ENCODE data around the gene PCYT1B. TPM values are rescaled to one million over a fixed set of nuclear protein-coding genes. Genes with fewer than 3 reads are reported as not detected.
A peak's percentile ranks its signal among the peaks of the same experiment; 100 is the strongest.
"Not testable (repeated sequence)": the region's sequence is repeated elsewhere in the genome, so short reads cannot be mapped to it uniquely, and the experiment has no call there.

The PCYT1B gene
- total RNA-seq, 2 experiments from 2014 or later = 0.43 to 0.44 TPM

DNA sequence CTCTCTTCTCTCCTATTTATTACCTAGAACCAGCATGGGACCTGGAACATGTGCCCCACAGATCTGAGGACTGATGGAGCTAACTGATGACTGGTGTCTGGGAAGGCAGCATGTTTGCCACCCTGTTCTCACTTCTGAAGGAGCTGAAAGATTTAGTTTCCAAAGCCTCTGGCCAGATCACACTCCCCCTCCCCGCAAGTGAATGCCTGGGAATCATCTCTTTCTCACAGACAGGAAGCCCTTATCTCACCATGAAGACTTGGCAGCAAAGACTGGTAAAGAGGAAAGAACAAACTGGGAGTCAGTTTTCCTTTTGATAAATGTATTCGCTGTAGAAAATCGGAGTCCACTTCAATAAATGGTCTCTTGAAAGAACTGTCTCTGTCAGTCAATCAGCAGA, 21.0 kb upstream of the PCYT1B start:
- ChIA-PET CTCF (no interaction called here), POLR2A (no interaction called here)
- Mint-ChIP-seq H3K27me3 (no peaks in the 10 kb centered on the region), H3K27ac (no peak overlapping the region), H3K4me1 (no peaks in the 10 kb centered on the region), H3K36me3 (ENCODE audit: low read depth) (no peaks in the 10 kb centered on the region), H3K9me3 (ENCODE audit: low read depth) (no peaks in the 10 kb centered on the region), H3K4me3 (no peak overlapping the region)
- intact Hi-C loops (cut with DNase I, micrococcal nuclease) = no loop called here
- no peak for ATAC-seq
- DNase-seq = no peak

DNA sequence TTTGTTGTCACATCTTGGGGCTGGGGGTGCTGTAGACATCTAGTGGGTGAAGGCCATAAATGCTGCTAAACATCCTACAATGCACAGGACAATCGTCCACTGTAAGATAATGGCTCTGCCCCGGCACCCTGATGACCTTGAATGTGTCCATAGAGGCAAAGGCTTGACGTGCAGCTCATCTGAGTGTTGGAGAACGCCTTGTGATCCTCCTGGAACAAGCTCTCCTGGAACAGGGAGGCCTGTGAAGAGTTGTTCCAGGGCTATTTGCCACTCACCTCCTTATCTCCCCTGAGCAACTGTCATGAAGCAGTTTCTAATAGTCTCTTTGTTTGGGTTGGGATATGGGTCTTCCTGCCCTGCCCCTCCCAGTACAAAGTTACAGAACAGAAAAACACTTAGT, 15.2 kb upstream of the PCYT1B start:
- ChIA-PET POLR2A (no interaction called here), CTCF (no interaction called here)
- no peak overlapping the region for H3K27ac Mint-ChIP-seq
- intact Hi-C loops (cut with DNase I, micrococcal nuclease) = no loop called here
- ATAC-seq (no peak), DNase-seq (no peak)
- no peaks in the 10 kb centered on the region for H3K27me3 Mint-ChIP-seq
- no peaks in the 10 kb centered on the region for H3K36me3 Mint-ChIP-seq (ENCODE audit: low read depth)
- H3K4me3 Mint-ChIP-seq = no peak overlapping the region
- no peaks in the 10 kb centered on the region for H3K4me1 Mint-ChIP-seq
- no peaks in the 10 kb centered on the region for H3K9me3 Mint-ChIP-seq (ENCODE audit: low read depth)

DNA sequence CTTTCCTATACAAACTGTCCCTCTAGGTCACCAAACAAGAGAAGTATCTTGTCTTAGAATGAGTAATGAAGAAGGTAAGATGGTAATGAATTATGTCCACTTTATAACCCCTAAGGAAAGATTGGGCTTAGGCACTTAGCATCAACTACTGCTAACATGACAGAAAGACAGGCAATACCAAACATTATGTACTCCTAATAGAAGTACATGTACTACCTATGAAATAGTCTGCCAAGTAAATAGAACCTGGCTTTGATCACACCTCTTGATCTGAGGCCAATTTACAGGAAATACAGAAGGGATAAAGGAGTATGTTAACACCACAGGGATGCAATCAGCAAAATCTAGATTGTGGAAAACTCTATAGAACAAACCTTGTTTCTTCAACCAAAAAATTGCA, 14.1 kb upstream of the PCYT1B start:
- Mint-ChIP-seq H3K9me3 (ENCODE audit: low read depth) (no peaks in the 10 kb centered on the region), H3K27ac (no peak overlapping the region), H3K27me3 (no peaks in the 10 kb centered on the region), H3K36me3 (ENCODE audit: low read depth) (no peaks in the 10 kb centered on the region), H3K4me3 (no peak overlapping the region), H3K4me1 (no peaks in the 10 kb centered on the region)
- DNase-seq (no peak), ATAC-seq (no peak)
- ChIA-PET CTCF (no interaction called here), POLR2A (no interaction called here)
- intact Hi-C loops (cut with DNase I, micrococcal nuclease) = no loop called here

DNA sequence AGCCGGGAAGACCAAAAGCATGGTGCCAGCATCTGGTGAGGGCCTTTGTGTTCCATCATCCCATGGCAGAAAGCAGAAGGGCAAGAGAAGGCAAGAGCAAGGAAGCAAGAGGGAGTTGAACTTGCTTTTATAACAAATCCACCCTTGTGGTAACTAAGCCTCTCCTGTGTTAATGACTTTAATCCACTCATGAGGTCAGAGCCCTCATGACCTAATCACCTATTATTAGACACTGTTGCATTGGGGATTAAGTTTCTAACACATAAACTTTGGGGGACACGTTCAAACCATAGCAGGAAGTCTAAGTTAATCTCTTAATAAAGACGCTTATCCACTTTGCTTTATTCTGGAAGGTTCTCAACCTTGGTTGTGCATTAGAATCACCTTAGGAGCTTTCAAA, 12.5 kb upstream of the PCYT1B start:
- Mint-ChIP-seq H3K4me3 (no peak overlapping the region), H3K4me1 (no peaks in the 10 kb centered on the region), H3K36me3 (ENCODE audit: low read depth) (no peaks in the 10 kb centered on the region), H3K27me3 (no peaks in the 10 kb centered on the region), H3K27ac (no peak overlapping the region), H3K9me3 (ENCODE audit: low read depth) (no peaks in the 10 kb centered on the region)
- ChIA-PET POLR2A (no interaction called here), CTCF (no interaction called here)
- ATAC-seq (no peak), DNase-seq (no peak)
- intact Hi-C loops (cut with DNase I, micrococcal nuclease) = no loop called here

DNA sequence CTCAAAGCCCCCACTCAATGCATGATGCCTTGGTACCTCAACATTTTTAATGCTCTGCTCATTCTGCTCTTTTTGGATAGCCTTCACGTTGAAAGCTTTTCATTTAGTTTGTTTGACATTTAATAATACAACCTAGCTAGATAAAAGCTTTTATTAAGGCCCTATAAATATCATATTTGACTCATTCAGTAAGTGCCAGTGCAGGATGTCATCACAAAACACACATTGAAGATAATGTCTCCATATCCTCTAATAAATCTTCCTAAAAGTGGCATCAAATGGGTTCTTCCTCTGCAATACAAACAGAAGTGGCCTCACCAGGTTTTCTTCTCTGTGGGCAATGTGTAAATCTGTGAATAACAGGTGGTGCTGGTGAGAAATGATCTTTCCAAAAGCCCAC, 12.0 kb upstream of the PCYT1B start:
- CTCF ChIA-PET = no interaction called here
- Mint-ChIP-seq H3K27ac (no peak overlapping the region), H3K4me3 (no peak overlapping the region), H3K27me3 (no peaks in the 10 kb centered on the region), H3K36me3 (ENCODE audit: low read depth) (no peaks in the 10 kb centered on the region), H3K4me1 (no peaks in the 10 kb centered on the region), H3K9me3 (ENCODE audit: low read depth) (no peaks in the 10 kb centered on the region)
- POLR2A ChIA-PET = no interaction called here
- no peak for DNase-seq
- ATAC-seq = no peak
- intact Hi-C loops (cut with DNase I, micrococcal nuclease) = no loop called here

DNA sequence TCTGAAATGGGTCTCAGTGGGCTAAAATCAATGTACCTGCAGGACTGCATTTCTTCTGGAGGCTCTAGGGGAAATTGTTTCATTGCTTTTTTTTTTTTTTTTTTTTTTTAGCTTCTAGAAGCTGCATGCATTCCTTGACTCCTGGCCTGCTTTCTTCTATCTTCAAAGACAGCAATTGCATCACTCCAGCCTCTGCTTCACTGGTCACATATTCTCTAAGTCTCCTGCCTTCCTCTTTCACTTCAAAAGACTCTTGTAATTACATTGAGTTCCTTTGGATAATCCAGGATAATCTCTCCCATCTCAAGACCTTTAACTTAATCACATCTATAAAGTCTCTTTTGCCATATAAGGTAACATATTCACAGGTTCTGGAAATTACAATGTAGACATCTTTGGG, 11.3 kb upstream of the PCYT1B start:
- ChIA-PET POLR2A (no interaction called here), CTCF (no interaction called here)
- Mint-ChIP-seq H3K4me3 (no peak overlapping the region), H3K9me3 (ENCODE audit: low read depth) (no peaks in the 10 kb centered on the region), H3K27ac (no peak overlapping the region), H3K36me3 (ENCODE audit: low read depth) (no peaks in the 10 kb centered on the region), H3K27me3 (peaks cover under 1% of the 10 kb centered on the region), H3K4me1 (no peaks in the 10 kb centered on the region)
- intact Hi-C loops (cut with DNase I, micrococcal nuclease) = no loop called here
- no peak for DNase-seq
- ATAC-seq = no peak

DNA sequence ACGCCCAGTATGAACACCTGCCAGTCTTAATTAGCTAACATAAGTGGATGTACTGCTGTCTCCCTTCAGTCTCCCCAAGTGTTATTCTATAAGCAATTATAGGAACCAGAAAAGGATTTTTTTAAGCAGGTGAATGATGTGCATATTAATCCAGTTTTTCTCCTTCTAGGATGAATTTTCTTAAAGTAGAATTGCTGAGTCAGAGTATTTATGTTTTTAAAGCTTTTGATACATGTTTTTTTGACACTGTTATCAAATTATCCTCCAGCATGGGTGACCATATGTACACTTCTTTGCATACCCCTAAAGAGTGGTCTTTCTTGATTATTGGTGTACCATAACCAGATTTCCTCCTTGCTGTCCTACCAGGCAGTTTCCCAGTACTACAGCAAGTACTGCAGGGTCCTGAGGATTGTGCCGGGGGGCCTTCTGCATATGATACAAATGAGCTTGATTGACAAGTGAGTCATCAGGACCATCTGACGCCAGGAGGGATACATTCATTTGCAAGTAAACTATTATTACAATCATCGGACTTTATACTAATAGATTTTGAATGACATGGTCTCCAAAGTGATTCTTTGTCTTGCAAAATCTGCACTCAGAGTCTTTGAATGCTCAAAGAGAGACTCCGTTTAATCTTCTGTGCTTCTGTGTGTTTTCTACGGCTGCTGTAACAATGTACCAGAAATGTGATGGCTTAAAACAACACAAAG, 10.7 kb upstream of the PCYT1B start:
- no peak overlapping the region for H3K4me3 Mint-ChIP-seq
- no peaks in the 10 kb centered on the region for H3K36me3 Mint-ChIP-seq (ENCODE audit: low read depth)
- H3K4me1 Mint-ChIP-seq = no peaks in the 10 kb centered on the region
- ATAC-seq = no peak
- intact Hi-C loops (cut with DNase I, micrococcal nuclease) = no loop called here
- peaks cover 2% of the 10 kb centered on the region for H3K27me3 Mint-ChIP-seq
- no peaks in the 10 kb centered on the region for H3K9me3 Mint-ChIP-seq (ENCODE audit: low read depth)
- CTCF ChIA-PET = no interaction called here
- DNase-seq = no peak
- no peak overlapping the region for H3K27ac Mint-ChIP-seq
- POLR2A ChIA-PET = no interaction called here

DNA sequence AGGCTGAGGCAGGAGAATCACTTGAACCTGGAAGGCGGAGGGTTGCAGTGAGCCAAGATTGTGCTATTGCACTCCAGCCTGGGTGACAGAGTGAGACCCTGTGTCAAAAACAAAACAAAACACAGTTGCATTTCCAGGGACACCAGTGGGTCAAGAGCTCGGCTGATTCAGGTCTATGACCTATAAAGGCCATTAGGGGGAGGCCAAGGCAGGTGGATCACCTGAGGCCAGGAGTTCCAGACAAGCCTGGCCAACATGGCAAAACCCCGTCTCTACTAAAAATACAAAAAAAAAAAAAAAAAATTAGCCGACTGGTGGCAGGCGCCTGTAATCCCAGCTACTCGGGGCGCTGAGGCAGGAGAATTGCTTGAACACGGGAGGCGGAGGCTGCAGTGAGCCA, 8.5 kb upstream of the PCYT1B start:
- H3K36me3 Mint-ChIP-seq (ENCODE audit: low read depth); POLR2A ChIA-PET; H3K27me3 Mint-ChIP-seq; H3K27ac Mint-ChIP-seq; H3K4me3 Mint-ChIP-seq; H3K4me1 Mint-ChIP-seq; H3K9me3 Mint-ChIP-seq (ENCODE audit: low read depth); intact Hi-C loops (cut with DNase I, micrococcal nuclease); ATAC-seq; DNase-seq: not testable (repeated sequence)
- CTCF ChIA-PET = interaction anchor here (1.0 kb wide), 2 partner anchors 10 to 21 kb away, joined by 3 to 4 read pairs; no protein-coding TSS in a partner anchor

DNA sequence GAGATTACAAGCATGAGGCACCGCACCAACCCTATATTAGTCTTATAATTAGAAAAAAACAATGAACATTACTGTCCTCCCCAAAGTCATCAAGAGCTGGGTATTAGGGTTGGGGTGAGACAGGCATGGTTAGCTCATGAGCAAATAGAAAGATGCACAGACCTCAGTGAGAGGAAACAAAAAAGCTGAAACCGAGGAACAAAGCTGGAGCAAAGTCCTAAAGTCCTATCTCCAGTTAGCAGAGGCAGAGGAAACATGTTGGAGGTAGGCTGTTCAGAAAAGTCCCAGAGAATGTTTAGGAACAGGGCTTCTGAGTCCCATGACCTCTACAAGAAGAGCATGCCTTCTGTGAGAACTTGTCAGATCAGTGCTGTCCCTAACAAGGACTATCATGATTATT, 4.6 kb upstream of the PCYT1B start:
- CTCF ChIA-PET = no interaction called here
- intact Hi-C loops (cut with DNase I, micrococcal nuclease) = no loop called here
- Mint-ChIP-seq H3K36me3 (ENCODE audit: low read depth) (no peaks in the 10 kb centered on the region), H3K4me3 (no peak overlapping the region), H3K27ac (no peak overlapping the region), H3K9me3 (ENCODE audit: low read depth) (no peaks in the 10 kb centered on the region), H3K4me1 (peaks cover 9% of the 10 kb centered on the region), H3K27me3 (peaks cover 10% of the 10 kb centered on the region)
- ATAC-seq (no peak), DNase-seq (no peak)
- POLR2A ChIA-PET = no interaction called here

DNA sequence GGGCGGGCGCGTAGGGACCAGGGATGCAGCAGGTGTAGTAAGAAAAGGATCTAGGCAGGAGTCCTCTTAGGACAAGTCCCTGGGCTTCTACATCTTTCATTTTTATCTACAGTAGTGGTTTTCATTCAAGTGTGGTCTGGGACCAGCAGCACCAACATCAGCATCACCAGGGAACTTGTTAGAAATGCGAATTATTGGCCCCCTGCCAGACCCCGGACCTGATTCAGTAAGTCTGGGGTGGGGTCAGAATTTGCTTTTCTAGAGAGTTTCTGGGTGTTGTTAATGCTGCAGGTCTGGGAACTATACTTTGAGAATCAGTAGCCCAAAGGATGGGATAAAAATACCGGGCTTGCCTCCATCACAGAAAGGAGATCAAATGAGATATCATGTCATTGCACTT, 1.3 kb upstream of the PCYT1B start:
- H3K36me3 Mint-ChIP-seq (ENCODE audit: low read depth) = no peaks in the 10 kb centered on the region
- H3K27ac Mint-ChIP-seq = no peak overlapping the region
- no peak for DNase-seq
- ATAC-seq = no peak
- POLR2A ChIA-PET = no interaction called here
- H3K4me1 Mint-ChIP-seq = peaks cover 17% of the 10 kb centered on the region
- CTCF ChIA-PET = no interaction called here
- H3K27me3 Mint-ChIP-seq = peaks cover 14% of the 10 kb centered on the region
- intact Hi-C loops (cut with DNase I, micrococcal nuclease) = loop anchor here in 1 of 2 experiments (10.0 kb wide), 1 partner anchor 366 kb away; the partner anchor contains the start of gene ARX
- H3K9me3 Mint-ChIP-seq (ENCODE audit: low read depth) = no peaks in the 10 kb centered on the region
- H3K4me3 Mint-ChIP-seq = no peak overlapping the region

DNA sequence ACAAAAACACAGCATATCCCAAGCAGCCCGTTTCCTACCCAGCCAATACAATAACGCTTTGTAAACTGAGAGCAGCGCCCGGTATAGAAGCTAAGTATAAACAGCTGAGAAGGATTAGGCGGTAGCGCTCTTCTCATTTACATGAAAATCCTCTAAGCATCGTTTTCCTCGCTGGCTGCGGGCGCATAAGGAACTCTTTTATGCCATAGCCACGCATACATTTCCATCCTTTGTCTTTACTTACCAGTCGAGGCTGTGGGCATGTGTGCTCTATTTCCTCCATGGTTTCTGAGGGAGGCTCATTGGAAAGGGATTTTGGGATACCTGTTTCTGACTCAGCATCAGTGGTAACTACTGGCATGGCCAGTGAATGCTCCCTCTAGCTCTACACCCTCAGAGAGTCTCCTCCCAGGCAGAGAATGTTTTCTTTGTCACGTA, 383 bp downstream of the PCYT1B start:
- Mint-ChIP-seq H3K27me3 (peaks cover 12% of the 10 kb centered on the region), H3K36me3 (ENCODE audit: low read depth) (no peaks in the 10 kb centered on the region), H3K4me3 (peak overlapping the region; percentile 59), H3K4me1 (peaks cover 22% of the 10 kb centered on the region), H3K27ac (no peak overlapping the region), H3K9me3 (ENCODE audit: low read depth) (no peaks in the 10 kb centered on the region)
- ChIA-PET CTCF (interaction anchor here (0.6 to 1.5 kb wide), 2 partner anchors 30 to 120 kb away, joined by 3 to 4 read pairs; no protein-coding TSS in a partner anchor), POLR2A (no interaction called here)
- DNase-seq = no peak
- peak; percentile 45 for ATAC-seq
- intact Hi-C loops (cut with DNase I, micrococcal nuclease) = loop anchor here in 1 of 2 experiments (1.0 to 10.0 kb wide), 2 partner anchors 47 to 368 kb away; partner anchors contain the start of genes ARX and POLA1

DNA sequence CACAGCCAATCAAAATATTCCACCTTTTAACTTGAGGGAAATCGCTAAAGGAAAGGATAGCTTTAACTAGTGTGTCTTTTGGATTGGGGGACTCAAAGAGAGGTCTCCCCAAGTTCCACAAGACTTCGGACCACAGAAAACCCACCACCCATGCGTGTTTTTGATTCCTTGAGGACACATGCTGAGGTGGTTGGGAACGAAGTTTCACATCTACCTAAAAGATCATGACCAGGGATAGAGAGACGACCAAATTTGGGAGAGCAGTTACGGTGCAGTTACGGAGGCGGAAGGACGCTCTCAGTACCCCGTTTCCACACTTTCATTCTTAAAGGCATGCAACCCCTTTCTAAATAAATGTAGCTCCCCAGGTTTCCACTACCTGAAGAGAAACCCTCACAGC, 1.1 kb downstream of the PCYT1B start:
- CTCF ChIA-PET = interaction anchor here (1.5 kb wide), 1 partner anchor 31 kb away, joined by 4 read pairs; no protein-coding TSS in a partner anchor

More for the DNA sequence above, 1.1 kb downstream of the PCYT1B start:
- Mint-ChIP-seq H3K36me3 (ENCODE audit: low read depth) (no peaks in the 10 kb centered on the region), H3K4me1 (peaks cover 22% of the 10 kb centered on the region), H3K27me3 (peaks cover 12% of the 10 kb centered on the region), H3K4me3 (no peak overlapping the region), H3K9me3 (ENCODE audit: low read depth) (no peaks in the 10 kb centered on the region), H3K27ac (no peak overlapping the region)
- DNase-seq = no peak
- POLR2A ChIA-PET = no interaction called here
- ATAC-seq = no peak
- intact Hi-C loops (cut with DNase I, micrococcal nuclease) = loop anchor here in 1 of 2 experiments (10.0 kb wide), 1 partner anchor 369 kb away; the partner anchor contains the start of gene ARX

Data from activated CD4-positive, alpha-beta T cell treated with anti-CD3 and anti-CD28 coated beads for 36 hours (primary cell).